ENCODE results near the gene FCGR1A. TPM values are rescaled to one million over a fixed set of nuclear protein-coding genes. Genes with fewer than 3 reads are reported as not detected.
"Not testable (repeated sequence)": the region's sequence is repeated elsewhere in the genome, so short reads cannot be mapped to it uniquely, and the experiment has no call there.

The FCGR1A gene
- not detected in 2 replicates for total RNA-seq

DNA sequence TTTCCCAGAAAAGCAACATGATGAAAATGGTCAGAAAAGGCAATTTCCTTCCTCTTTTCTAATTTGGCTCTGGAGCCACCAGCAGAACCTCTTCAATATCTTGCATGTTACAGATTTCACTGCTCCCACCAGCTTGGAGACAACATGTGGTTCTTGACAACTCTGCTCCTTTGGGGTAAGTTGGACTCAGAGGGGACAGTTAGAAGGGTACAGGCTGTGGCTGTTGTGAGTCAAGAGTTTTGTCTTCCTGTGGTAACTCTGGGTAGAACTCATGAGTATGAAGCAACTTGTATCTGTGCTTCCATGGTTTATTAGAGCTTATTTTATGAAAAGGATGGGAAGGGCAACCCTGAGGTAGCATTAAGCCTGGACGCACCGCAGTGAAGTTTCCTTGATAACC lies at the start of gene FCGR1A:
FCGR1A (plus strand) TSS at position 95 of the 400 bp plus-strand sequence; CDS start at position 145, 50 bp downstream.
- not testable (repeated sequence) for DNase-seq (ENCODE audit: low read depth in 2 of 2)

DNA sequence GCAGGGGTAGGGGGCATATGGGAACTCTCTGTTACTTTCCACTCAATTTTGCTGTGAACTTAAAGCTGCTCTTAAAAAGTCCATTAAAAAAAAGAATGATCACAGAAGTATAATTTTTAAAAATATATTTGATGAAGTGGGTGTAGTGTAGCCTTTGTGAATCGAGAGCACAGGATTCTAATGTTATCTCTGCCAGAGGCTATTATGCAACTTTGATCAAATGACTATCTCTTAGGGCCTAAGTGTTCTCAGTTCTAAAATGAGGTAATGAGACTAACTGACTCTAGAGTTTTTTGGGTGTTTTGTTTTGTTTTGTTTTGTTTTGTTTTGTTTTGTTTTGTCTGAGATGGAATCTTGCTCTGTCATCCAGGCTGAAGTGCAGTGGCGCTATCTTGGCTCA lies 49.7 kb upstream of the FCGR1A start:
- DNase-seq (ENCODE audit: low read depth in 2 of 2): not testable (repeated sequence)

DNA sequence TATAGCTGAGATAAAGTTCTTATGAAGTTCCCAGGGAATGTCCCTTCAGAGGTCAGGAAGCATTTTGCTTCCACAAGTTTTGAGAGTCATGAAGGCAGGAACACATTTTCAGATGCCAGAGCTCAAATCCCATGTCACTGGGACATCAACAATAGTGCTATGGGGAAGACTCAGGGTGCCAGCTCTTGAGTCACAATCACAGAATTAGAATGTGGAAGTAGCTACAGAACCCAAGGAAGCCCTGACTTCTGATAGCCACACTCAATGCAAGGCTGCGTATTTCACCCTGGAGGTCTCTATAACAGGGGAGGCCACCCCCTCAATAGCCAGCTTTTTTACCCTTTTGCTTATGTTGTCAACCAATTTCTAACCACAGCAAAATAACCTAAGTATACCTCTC lies 47.8 kb upstream of the FCGR1A start:
- DNase-seq (ENCODE audit: low read depth in 2 of 2): not testable (repeated sequence)

DNA sequence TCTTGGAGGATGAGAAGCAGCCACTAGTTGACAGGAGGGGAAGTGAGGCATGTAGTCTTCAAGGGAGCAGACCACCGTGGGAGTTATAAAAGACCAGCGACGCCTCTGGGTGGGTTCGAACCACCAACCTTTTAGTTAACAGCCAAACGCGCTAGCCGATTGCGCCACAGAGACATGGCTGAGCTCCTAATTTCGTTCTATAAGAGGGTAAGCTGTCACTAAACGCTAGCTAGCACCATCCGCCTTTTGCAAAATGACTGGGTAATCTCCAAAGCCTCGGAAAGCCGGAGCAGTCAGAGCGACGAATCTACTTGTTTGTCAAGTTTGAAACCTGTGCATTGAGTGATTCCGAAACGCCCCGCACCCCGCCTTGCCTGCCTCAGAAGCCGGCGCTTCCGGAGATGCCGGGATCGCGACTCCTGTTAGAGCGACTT lies 42.3 kb upstream of the FCGR1A start:
- DNase-seq (ENCODE audit: low read depth in 2 of 2): peak in 1 of 2 donors; percentile 0

DNA sequence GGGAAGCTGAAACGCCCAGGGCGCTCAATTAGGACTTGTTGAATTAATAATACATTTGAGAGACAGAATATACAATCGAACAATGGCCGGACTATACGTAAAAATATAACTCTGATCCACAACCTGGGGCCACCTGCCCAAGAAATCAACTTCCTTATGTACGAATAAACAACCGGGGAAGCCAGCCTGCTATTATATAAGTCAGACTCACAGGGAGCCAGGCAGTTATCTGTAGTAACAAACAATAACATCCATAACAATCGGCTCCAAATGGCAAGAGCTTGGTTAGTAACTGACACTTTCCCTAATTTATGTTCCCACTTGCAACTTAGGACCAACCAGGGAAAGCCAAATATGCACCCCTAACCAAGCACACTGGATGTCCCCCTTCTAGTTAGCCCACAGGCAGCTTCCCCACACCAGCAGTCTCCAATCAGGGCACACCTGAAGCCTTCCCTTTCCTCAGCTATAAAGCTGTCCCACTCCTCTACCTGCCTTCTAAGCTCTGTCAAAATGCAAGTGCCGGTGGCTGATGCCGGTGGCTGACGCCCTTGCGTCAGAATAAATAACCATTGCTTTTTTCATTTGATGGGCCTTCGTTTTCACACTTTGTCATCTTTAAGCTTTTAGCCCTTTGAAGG lies 41.8 kb upstream of the FCGR1A start:
- not testable (repeated sequence) for DNase-seq (ENCODE audit: low read depth in 2 of 2)

DNA sequence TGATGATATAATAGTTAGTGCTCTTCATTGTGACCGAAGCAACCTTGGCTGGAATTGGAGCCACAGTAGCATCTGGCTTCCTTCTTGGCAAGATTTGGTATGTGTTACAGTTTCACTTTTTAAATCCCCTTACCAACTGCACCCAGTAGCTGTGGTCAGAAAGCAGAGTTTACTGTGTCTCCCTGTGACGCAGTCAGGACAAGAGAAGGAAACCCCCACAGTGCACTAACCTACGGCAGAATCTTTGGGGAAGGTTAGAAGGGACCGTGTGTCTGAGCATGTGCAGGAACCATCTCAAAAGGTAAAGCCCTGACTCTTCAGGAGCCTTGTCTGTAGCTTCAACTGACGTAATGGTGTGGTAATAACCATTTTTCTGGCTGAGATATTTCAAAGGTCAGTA lies 40.6 kb upstream of the FCGR1A start:
- DNase-seq (ENCODE audit: low read depth in 2 of 2): not testable (repeated sequence)

DNA sequence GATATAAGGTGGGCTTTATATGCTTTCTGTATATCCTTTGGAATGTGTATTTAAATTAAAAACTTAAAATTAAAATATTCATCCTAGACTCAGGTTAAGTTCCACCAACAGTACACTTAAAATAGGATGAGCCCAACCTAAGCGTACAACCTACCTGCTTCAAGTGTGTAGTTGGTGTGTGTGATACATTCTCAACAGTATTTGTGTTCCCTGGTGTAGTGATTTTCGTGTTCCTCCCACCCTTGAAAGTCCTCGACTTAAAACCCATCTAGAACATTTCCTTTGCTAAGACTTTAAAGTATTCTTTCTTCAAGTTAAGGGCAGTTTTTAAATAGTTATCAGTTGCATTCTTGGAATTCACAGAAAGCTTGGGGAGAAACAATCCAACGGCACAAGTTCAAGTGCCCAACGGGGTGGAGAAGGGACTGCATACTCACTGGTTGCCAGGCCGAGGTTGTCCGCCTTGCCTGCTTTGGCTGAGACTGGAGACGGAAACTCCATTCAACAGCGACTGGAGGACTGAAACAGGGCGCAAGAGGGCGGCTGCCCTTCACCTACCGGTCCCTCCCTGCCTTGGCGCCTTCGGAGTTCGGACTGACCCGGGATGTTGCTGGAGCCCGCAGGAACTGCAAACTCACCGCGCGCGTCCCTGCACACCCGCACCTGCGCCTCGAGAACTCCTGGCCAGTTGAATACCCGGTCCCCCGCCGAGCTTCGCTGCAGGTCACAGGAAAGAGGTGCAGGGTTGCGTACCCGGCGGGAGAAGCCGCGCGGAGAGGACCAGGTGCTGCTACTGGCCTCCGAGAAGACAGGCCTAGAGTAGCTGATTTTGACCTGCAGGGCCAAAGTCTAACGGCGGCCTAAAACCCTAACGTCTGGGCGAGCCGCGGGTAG lies 35.8 kb upstream of the FCGR1A start:
- DNase-seq (ENCODE audit: low read depth in 2 of 2): not testable (repeated sequence)

DNA sequence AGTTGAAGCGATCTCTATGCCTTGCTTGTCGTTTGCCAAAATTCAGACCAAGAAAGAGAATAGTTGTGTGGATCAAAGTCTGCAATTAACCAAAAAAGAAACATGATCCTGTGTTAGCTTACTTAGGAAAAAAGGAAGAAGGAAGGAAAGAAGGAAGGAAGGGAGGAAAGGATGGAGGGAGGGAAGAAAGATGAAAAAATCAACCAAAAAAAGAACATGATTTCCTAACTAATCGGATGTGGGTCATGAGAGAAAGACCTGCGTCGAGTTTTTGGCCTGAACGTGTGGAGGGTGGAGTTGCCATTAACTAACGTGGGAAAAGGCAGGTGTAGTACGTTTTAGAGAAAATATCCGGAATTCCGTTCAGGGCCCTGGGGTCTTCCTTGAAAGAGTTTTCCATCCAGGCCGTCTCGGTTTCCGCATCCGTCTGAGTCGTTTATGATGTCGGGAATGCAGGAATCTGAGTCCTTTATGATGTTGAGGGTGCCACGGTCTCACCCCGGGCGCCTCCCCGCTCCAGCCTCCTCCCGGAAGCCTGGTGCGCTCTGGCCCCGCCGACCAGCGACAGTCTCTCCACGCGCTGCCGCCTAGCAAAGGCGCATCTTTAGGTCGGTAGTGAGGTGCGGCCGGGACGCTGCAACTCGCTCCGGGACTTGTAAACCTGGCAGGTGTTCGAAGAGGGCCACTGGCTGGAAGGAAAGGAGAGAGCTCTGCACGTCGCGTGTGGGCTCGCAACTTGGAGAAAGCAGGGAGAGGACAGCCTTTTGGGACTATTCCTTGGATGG lies 34.9 kb upstream of the FCGR1A start:
- DNase-seq (ENCODE audit: low read depth in 2 of 2): not testable (repeated sequence)

DNA sequence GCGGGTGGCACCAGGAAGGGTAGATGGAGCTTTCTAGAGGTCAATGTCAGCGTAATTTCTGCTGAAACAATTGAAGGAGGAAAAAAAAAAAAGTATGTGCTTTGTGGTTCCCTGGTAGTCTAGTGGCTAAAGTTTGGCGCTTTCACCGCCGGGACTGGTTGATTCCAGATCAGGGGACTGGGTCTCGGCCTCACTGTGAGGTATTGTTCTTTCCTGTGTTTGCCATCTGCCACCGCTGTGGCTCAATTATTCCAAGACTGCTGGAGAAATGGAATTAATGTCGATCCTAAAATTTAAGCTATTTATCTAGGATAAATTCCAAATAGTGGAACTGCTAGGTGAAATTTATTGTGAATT lies 34.4 kb upstream of the FCGR1A start:
- DNase-seq (ENCODE audit: low read depth in 2 of 2): not testable (repeated sequence)

DNA sequence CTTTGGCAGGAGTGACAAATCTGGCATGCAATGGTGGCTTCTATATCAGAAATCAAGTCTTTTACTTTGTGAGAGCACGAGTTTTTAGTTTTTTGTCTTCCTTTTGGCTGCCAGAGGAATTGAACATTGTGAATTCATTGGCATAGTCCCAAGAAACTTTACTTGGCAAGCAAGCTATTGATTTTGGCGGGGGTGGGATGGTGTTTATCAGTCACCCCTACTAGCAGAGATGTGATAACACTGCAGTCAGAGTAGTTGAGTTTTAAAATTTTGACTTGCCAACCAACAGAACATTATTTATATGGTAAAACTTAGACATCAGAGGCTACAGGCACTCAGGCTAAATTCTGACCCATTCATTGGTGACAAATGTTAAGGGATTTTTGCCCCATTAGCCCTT lies 31.9 kb upstream of the FCGR1A start:
- DNase-seq (ENCODE audit: low read depth in 2 of 2): peak in 1 of 2 donors; percentile 56

DNA sequence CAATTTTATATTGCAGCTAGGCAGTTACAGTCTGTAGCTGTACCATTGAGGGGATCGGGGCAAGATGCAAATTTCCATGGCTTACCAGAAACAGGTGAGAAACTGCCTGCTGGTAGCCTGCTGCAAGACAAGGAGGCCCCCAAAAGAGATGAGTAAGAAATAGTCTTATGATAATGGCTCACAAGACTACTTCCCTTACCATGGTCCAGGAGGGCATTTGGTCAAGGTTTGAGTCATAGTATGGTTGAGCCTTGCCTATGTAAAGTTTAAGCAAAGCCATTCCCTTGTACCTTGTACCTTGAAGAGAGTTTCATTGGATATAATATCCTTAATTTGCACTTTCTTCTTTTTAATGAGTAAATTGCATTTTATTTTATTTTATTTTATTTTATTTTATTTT lies 30.3 kb upstream of the FCGR1A start:
- DNase-seq (ENCODE audit: low read depth in 2 of 2): not testable (repeated sequence)

DNA sequence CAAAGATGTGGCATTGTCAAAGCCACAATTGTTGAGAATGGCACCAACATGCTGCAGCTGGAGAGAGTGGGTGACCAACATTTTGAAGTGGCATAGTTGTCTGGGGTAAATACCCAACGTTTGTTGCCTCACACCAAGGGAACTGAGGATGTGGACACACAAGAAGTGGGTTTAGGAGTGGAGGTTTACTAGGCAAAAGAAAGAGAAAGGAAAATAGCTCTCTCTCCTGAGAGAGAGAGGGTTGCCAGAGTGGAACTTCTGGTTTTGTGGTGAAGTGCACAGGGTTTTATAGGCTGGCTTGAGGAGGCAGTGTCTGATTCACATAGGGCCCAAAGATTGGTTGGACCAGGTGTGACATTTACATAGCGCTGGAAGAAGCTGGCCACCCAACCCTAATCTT lies 29.0 kb upstream of the FCGR1A start:
- DNase-seq (ENCODE audit: low read depth in 2 of 2): not testable (repeated sequence)

DNA sequence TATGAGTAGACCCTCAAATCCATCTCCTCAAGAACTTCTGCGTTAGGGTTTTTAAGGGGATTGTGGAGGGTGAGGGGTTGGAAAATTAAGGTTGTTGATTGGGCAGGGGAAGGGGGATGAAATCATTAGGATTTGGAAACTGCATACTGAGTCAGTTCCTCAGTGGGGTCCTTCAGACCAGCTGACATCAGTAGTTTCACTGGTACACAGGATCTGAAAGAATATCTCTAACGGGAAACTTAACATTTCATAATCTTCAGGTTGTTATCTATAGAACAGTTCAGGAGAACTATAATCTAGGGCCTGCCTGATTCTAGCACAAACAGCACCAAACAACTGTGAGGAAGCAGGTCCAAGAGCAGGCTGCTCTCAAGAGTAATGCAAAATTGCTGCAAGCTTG lies 27.2 kb upstream of the FCGR1A start:
- not testable (repeated sequence) for DNase-seq (ENCODE audit: low read depth in 2 of 2)

DNA sequence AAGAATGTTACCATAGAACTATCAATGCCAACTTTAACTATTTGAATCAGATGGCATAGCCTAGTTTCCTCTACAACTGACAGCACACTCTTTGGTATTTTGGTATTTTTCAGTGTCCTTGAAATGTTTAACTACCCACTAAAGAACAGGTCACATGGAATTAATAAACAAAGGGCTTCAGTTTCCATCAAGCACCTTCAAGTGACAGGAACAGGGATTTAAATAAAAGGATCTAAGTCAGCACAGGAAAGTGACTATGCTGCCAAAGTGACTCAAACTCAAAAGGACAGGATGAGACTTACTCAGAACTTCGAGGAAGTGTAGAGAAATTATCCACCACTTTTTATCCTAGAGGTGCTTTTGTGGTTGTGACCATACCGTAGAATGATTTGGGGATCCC lies 20.2 kb upstream of the FCGR1A start:
- DNase-seq (ENCODE audit: low read depth in 2 of 2): not testable (repeated sequence)

DNA sequence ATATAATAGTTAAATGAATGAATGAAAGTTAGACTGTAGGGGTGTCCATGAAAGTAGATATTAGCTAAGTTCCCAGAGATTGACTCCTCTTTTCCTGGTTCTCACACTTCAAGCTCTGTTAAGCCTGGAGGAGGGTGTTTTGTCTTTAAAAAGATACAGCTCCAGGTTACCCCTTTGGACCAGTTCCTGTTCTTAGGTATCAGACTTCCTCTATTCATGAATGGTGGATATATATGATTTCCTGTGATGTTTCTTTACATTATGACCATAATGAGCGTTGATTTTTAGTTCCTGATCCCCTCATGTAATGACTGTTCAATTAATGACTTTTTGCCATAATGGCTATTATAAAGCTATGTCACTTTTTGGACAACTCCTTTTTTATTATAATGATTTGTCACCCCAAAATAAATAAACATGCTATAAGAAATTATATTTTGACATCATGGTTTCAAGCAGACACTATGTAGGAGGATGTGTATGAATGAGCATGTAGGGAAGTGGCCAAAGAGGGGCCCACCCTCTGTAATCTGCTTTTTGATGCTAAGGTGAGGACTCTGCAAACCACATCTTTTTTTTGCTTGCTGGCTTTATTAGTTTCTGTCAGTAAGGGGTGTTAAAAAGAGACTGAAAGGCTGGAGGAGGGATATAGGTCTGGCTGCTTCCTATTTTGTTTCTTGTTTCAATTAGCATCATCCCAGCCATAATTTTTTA lies 18.2 kb upstream of the FCGR1A start:
- DNase-seq (ENCODE audit: low read depth in 2 of 2): not testable (repeated sequence)

DNA sequence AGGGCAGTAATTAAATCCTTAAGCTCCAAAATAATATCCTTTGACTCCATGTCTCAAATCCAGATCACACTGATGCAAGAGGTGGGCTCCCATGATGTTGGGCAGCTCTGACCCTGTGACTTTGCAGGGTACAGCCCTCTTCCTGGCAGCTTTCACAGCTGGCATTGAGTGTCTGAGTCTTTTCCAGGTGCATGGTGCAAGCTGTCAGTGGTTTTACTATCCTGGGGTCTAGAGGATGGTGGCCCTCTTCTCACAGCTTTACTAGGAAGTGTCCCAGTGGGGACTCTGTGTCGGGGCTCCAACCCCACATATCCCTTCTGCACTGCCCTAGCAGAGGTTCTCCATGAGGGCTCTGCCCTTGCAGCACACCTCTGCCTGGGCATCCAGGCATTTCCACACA lies 16.3 kb upstream of the FCGR1A start:
- DNase-seq (ENCODE audit: low read depth in 2 of 2): not testable (repeated sequence)

DNA sequence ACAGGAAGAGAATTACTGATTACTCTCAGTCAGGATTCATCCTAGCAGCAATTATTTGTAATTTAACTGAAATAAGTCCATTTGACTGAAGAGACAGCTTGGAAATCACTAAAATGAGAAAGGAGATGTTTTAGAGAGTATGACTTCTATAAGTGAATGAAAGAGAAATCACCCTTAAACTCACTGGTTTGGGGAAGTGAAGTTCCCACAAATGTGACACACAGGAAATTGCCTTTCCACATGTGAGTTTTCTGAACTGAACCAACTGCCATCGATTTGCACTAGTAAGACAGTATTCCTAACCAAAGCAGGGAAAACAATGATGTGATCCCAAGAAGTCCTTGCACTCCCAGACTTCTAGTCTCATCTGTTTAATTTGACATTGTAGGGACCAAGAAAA lies 13.3 kb upstream of the FCGR1A start:
- not testable (repeated sequence) for DNase-seq (ENCODE audit: low read depth in 2 of 2)

DNA sequence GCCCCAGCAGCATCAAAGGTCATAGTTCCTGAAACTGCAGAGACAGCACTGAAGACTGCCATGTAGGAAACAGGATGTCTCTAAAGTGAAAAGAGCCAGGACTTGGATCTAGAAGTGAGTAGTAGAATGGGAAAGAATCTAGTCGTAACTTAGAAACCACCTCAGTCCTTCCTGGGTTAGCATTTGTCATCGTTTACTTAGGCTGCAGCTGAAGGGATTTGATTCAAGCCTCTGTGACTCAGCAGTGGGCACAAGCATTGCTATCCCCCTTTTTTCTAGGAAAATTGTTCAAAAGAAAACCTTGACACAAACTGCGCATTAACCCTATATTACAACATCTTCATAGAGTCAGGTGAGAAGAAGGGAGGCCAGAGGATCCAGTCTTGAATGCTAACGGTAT lies 11.8 kb upstream of the FCGR1A start:
- not testable (repeated sequence) for DNase-seq (ENCODE audit: low read depth in 2 of 2)

DNA sequence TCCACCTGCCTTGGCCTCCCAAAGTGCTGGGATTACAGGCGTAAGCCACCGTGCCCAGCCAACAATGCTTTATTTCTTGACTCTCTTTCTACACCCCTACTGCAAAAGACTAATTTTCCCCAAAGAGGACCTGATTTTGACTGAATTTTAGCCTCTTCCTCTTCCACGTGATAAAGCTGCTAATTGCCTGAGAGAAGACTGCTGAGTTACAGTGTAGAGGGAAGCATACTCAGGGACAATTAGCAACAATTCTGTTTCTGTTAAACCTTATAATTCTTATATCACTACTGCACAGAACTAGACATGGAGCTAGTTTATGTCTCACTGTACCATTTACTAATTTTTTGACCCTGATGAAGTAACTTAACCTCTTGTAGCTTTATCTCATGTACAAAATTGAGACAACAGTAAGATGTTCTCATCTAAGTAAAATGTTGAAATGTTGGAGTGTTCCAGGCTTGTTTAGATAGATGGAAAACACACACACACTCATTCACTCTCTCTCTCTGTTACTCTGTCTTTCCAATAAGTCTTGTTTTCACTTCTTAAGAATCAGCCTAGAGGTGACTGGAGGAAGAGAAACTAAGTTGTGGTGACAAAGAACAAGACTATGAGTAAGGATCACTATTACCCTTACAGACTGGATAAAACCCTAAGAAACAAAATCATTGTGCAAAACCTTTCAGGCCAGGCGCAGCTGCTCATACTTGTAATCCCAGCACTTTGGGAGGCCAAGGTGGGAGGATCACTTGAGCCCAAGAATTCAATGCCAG lies 10.7 kb upstream of the FCGR1A start:
- not testable (repeated sequence) for DNase-seq (ENCODE audit: low read depth in 2 of 2)

DNA sequence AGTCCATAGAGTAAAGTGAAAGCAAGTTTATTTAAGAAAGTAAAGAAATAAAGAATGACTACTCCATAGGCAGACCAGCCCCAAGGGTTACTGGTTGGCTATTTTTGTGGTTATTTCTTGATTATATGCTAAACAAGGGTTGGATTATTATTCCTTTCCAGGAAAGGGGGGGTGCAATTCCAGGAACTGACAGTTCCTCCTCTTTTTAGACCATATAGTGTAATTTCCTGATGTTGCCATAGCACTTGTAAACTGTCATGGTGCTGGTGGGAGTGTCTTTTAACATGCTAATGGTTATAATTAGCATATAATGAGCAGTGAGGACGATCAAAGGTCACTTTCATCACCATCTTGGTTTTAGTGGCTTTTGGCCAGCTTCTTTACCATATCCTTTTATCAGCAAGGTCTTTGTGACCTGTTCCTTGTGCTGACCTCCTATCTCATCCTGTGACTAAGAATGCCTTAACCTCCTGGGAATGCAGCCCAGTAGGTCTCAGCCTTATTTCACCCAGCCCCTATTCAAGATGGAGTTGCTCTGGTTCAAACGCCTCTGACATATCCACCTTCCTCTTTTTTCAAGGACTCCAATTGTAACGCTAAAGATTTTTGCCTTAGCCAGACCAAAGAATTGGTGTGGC lies 6.9 kb upstream of the FCGR1A start:
- not testable (repeated sequence) for DNase-seq (ENCODE audit: low read depth in 2 of 2)

All from lung microvascular endothelial cell (primary cell).